ENCODE results near the gene PARD3B. TPM values are rescaled to one million over a fixed set of nuclear protein-coding genes. Genes with fewer than 3 reads are reported as not detected.

Gene PARD3B
- total and polyA plus RNA-seq, 2 of the 8 experiments (the other 6 are each of a cell fraction or from before 2014, with no cell fraction given), result 1.2 to 5.7 TPM

GRCh38 chr2:204737296-204737695 lies 192.0 kb downstream of the PARD3B start:
- no peak overlapping the region for H4K91ac ChIP-seq (replicated peaks; ENCODE audit: insufficient read length, low read length)
- H3K14ac ChIP-seq (ENCODE audit: insufficient read length), result no peak overlapping the region
- H3K9ac ChIP-seq (replicated peaks in 1 of 4; ENCODE audit: extremely low read depth in 1 of 4, low read depth in 3 of 4, low read length in 3 of 4), result no peak overlapping the region
- H2BK120ac ChIP-seq (replicated peaks; ENCODE audit: low read depth, low read length), result no peak overlapping the region
- H3K27me3 ChIP-seq (replicated peaks in 1 of 4; ENCODE audit: control insufficient read depth in 3 of 4, extremely low read depth in 1 of 4, insufficient read depth in 3 of 4, low read length in 3 of 4), result no peaks in the 10 kb centered on the region
- no peaks in the 10 kb centered on the region for H3K9me3 ChIP-seq (ENCODE audit: insufficient read depth in 2 of 2, low read depth in 1 of 2, low read length in 1 of 2)
- DNase-seq (ENCODE audit: low read depth in 1 of 2, low spot score in 2 of 2) (no peak), FAIRE-seq (no peak)
- no peak overlapping the region for H3K27ac ChIP-seq (ENCODE audit: low read depth, low read length)
- no peaks in the 10 kb centered on the region; the same call in 1 of the 2 replicates for H3K23me2 ChIP-seq (ENCODE audit: low read depth, low read length)
- H3K23ac ChIP-seq (ENCODE audit: insufficient read length), result no peak overlapping the region
- H2BK5ac ChIP-seq (ENCODE audit: low read depth, low read length), result no peak overlapping the region
- no peaks in the 10 kb centered on the region for H3K79me2 ChIP-seq (ENCODE audit: control insufficient read depth in 1 of 2, insufficient read depth in 2 of 2, low read length in 2 of 2)
- H3K4me3 ChIP-seq (ENCODE audit: extremely low read depth in 1 of 4, insufficient read depth in 2 of 4, low read depth in 3 of 4, low read length in 4 of 4), result no peak overlapping the region
- no peak overlapping the region for H3K4me2 ChIP-seq (ENCODE audit: insufficient read depth in 1 of 2, low read depth in 2 of 2, low read length in 2 of 2)
- H2BK12ac ChIP-seq (ENCODE audit: low read depth, low read length), result no peak overlapping the region
- no peak overlapping the region for H4K5ac ChIP-seq (ENCODE audit: insufficient read length, low read depth, low read length)
- no peak overlapping the region for H2BK15ac ChIP-seq (ENCODE audit: low read length)
- H3K4me1 ChIP-seq (replicated peaks in 1 of 4; ENCODE audit: control insufficient read depth in 3 of 4, insufficient read depth in 4 of 4, low read length in 3 of 4), result no peaks in the 10 kb centered on the region
- no peak overlapping the region for H2AFZ ChIP-seq (ENCODE audit: low read length)
- 94% methylated on average over 1 of the region's 1 CpG; no CpG with 5 or more reads in 1 of the 2 experiments for WGBS, 2 experiments (ENCODE audit: extremely low coverage in 1 of 2, insufficient coverage in 1 of 2, insufficient read length in 1 of 2, insufficient replicate concordance in 2 of 2, low coverage in 1 of 2, low lambda C conversion rate in 2 of 2, missing lambda C conversion rate in 1 of 2)
- POLR2A ChIA-PET (ENCODE audit: partially characterized antibody), result no interaction called here
- no peak overlapping the region for H2AK5ac ChIP-seq (ENCODE audit: low read depth, low read length)
- no peak overlapping the region for H4K8ac ChIP-seq (ENCODE audit: extremely low read depth, insufficient read depth, low read length)
- no peak overlapping the region for H3K4ac ChIP-seq (replicated peaks; ENCODE audit: insufficient read length, low read depth, low read length)
- H4K20me1 ChIP-seq (replicated peaks in 1 of 2; ENCODE audit: control insufficient read depth in 1 of 2, insufficient read depth in 2 of 2, low read length in 2 of 2), result no peaks in the 10 kb centered on the region
- H2BK20ac ChIP-seq (ENCODE audit: low read length), result no peak overlapping the region
- TF ChIP-seq SRF (IDR thresholded peaks at IDR 0.05; ENCODE audit: low read depth, low read length) (no peak), SAP30 (IDR thresholded peaks at IDR 0.05; ENCODE audit: insufficient read depth, insufficient replicate concordance, low read length) (no peak)
- no peaks in the 10 kb centered on the region for H3K36me3 ChIP-seq (ENCODE audit: control insufficient read depth in 2 of 4, insufficient read depth in 4 of 4, low read length in 3 of 4)
- no peak overlapping the region for H3K56ac ChIP-seq (replicated peaks; ENCODE audit: insufficient read length, low read depth, low read length)
- CTCF ChIA-PET (ENCODE audit: partially characterized antibody), result interaction anchor here (0.6 kb wide), 1 partner anchor 997 kb away, joined by 3 read pairs; no protein-coding TSS in a partner anchor
- H3K79me1 ChIP-seq (ENCODE audit: low read depth, low read length), result no peaks in the 10 kb centered on the region
- no peak overlapping the region for H3K18ac ChIP-seq (ENCODE audit: extremely low read depth, low read length)

All from H1 (cell line).